ENCODE data around the gene RNF144A. TPM values are rescaled to one million over a fixed set of nuclear protein-coding genes. Genes with fewer than 3 reads are reported as not detected.

Gene RNF144A
- polyA plus RNA-seq, 3 donors: 0.30 to 0.68 (median 0.48) TPM

- H3K36me3 Mint-ChIP-seq: peaks cover 11 to 14% of the 10 kb centered on the region in 2 donors
- no peak overlapping the region for H3K27ac ChIP-seq (ENCODE audit: low read depth in 1 of 2, low read length in 2 of 2)
- H3K79me2 ChIP-seq (ENCODE audit: insufficient read depth, low read length): no peaks in the 10 kb centered on the region
- no peaks in the 10 kb centered on the region for H3K36me3 ChIP-seq (replicated peaks in 1 of 2; ENCODE audit: control insufficient read depth in 1 of 2, insufficient read depth in 2 of 2, low read length in 2 of 2)
- no peak for DNase-seq
- intact Hi-C loops (cut with micrococcal nuclease): no loop called here
- peaks cover 12 to 14% of the 10 kb centered on the region in 2 donors for H3K4me1 ChIP-seq (ENCODE audit: control insufficient read depth in 1 of 2, insufficient read depth in 2 of 2, low read length in 2 of 2)
- no peaks in the 10 kb centered on the region for H4K20me1 ChIP-seq (ENCODE audit: insufficient read depth, low read length)
- peaks cover 22% of the 10 kb centered on the region for H3K4me1 Mint-ChIP-seq
- H3K4me3 ChIP-seq (replicated peaks in 1 of 3; ENCODE audit: low read depth in 2 of 3, low read length in 3 of 3): no peak overlapping the region
- 100% methylated on average over 1 of the region's 6 CpGs for WGBS (ENCODE audit: insufficient coverage)
- no peak overlapping the region for H2AFZ ChIP-seq (ENCODE audit: insufficient read depth, low read depth, low read length, poor library complexity, severe bottlenecking)
- no peak overlapping the region for H3K4me2 ChIP-seq (replicated peaks; ENCODE audit: extremely low read depth, low read length, poor library complexity, severe bottlenecking)
- H3K9ac ChIP-seq (ENCODE audit: insufficient read depth, low read length, poor library complexity, severe bottlenecking): no peak overlapping the region
- no peak for TF ChIP-seq CTCF (IDR thresholded peaks at IDR 0.05)
- no peaks in the 10 kb centered on the region for H3K9me3 Mint-ChIP-seq
- H3K27me3 ChIP-seq (ENCODE audit: control insufficient read depth in 2 of 2, insufficient read depth in 2 of 2, low read length in 2 of 2): no peaks in the 10 kb centered on the region
- no peak overlapping the region for H3K4me3 Mint-ChIP-seq
- H3K9me3 ChIP-seq (replicated peaks in 1 of 2; ENCODE audit: control insufficient read depth in 1 of 2, insufficient read depth in 1 of 2, low read length in 2 of 2): no peaks in the 10 kb centered on the region
- no peaks in the 10 kb centered on the region for H3K27me3 Mint-ChIP-seq (ENCODE audit: low read depth in 3 of 3)
- H3K27ac Mint-ChIP-seq: no peak overlapping the region
Measured at GRCh38 chr2:6947929-6948676, 30.9 kb downstream of the RNF144A start.

- Histone ChIP-seq H3K27ac (ENCODE audit: low read depth in 1 of 2, low read length in 2 of 2) (no peak overlapping the region), H3K36me3 (replicated peaks in 1 of 2; ENCODE audit: control insufficient read depth in 1 of 2, insufficient read depth in 2 of 2, low read length in 2 of 2) (no peaks in the 10 kb centered on the region), H2AFZ (ENCODE audit: insufficient read depth, low read depth, low read length, poor library complexity, severe bottlenecking) (no peak overlapping the region), H3K4me2 (replicated peaks; ENCODE audit: extremely low read depth, low read length, poor library complexity, severe bottlenecking) (no peak overlapping the region), H3K79me2 (ENCODE audit: insufficient read depth, low read length) (no peaks in the 10 kb centered on the region), H3K9ac (ENCODE audit: insufficient read depth, low read length, poor library complexity, severe bottlenecking) (no peak overlapping the region), H3K4me3 (replicated peaks in 1 of 3; ENCODE audit: low read depth in 2 of 3, low read length in 3 of 3) (no peak overlapping the region), H3K9me3 (replicated peaks in 1 of 2; ENCODE audit: control insufficient read depth in 1 of 2, insufficient read depth in 1 of 2, low read length in 2 of 2) (no peaks in the 10 kb centered on the region), H3K27me3 (ENCODE audit: control insufficient read depth in 2 of 2, insufficient read depth in 2 of 2, low read length in 2 of 2) (no peaks in the 10 kb centered on the region), H3K4me1 (ENCODE audit: control insufficient read depth in 1 of 2, insufficient read depth in 2 of 2, low read length in 2 of 2) (peaks cover 12 to 14% of the 10 kb centered on the region in 2 donors), H4K20me1 (ENCODE audit: insufficient read depth, low read length) (no peaks in the 10 kb centered on the region)
- no peak overlapping the region for H3K27ac Mint-ChIP-seq
- H3K4me3 Mint-ChIP-seq: no peak overlapping the region
- DNase-seq: no peak
- H3K4me1 Mint-ChIP-seq: peaks cover 21% of the 10 kb centered on the region
- TF ChIP-seq CTCF (IDR thresholded peaks at IDR 0.05): no peak
- intact Hi-C loops (cut with micrococcal nuclease): no loop called here
- WGBS (ENCODE audit: insufficient coverage): 100% methylated on average over 5 of the region's 6 CpGs
- peaks cover 5 to 8% of the 10 kb centered on the region in 2 donors for H3K36me3 Mint-ChIP-seq
- H3K9me3 Mint-ChIP-seq: no peaks in the 10 kb centered on the region
- no peaks in the 10 kb centered on the region for H3K27me3 Mint-ChIP-seq (ENCODE audit: low read depth in 3 of 3)
Measured at GRCh38 chr2:6948677-6949351, 31.6 kb downstream of the RNF144A start.

Data from CD14-positive monocyte (primary cell).